SK-N-SH treated with all-trans-retinoic acid at 6 μM for 48 hours (cell line): ENCODE data around the gene MET.

ENCODE experiments used
- ZFP3 ChIP-seq: fragments of 250-450 bp; sonication (Bioruptor Pico); IDR thresholded peaks from 2 replicates; pipeline ENCODE4 v1.5.0; 2020; ENCODE audit warnings: mild to moderate bottlenecking, moderate library complexity
- TF ChIP-seq, protein P1 (sequence below): fragments of 250-450 bp; sonication (Bioruptor Pico); IDR thresholded peaks from 2 replicates; pipeline ENCODE4 v1.8.0; 2021; ENCODE audit warnings: low read depth, mild to moderate bottlenecking, moderate library complexity, borderline replicate concordance
- TF ChIP-seq, protein P2 (sequence below): fragments of 250-450 bp; sonication (Bioruptor Pico); IDR thresholded peaks from 2 replicates; pipeline ENCODE4 v1.8.0; 2020; ENCODE audit warnings: mild to moderate bottlenecking, moderate library complexity, borderline replicate concordance
- TF ChIP-seq, protein P3 (sequence below): fragments of 250-450 bp; sonication (Bioruptor Pico); IDR thresholded peaks from 2 replicates; pipeline ENCODE4 v1.5.0; 2020; ENCODE audit warnings: mild to moderate bottlenecking, moderate library complexity

DNA sequence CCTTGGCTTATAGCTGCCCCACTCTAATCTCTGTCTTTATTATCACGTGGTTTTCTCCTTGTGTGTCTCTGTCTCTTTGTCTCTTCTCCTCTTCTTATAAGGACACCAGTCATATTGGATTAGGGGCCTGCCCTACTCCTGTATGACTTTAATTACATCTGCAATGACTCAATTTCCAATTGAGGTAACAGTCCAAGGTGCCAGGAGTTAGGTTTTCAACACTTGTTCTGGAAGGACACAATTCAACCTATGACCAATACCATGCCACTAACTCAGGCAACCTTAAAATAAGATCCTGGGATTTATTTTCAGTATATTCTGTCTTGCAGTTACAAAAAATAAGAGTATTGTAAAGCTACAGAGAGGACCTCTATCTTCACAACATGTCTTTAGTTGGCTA is 21.6 kb upstream of the MET start:
- TF ChIP-seq, protein P1, sequence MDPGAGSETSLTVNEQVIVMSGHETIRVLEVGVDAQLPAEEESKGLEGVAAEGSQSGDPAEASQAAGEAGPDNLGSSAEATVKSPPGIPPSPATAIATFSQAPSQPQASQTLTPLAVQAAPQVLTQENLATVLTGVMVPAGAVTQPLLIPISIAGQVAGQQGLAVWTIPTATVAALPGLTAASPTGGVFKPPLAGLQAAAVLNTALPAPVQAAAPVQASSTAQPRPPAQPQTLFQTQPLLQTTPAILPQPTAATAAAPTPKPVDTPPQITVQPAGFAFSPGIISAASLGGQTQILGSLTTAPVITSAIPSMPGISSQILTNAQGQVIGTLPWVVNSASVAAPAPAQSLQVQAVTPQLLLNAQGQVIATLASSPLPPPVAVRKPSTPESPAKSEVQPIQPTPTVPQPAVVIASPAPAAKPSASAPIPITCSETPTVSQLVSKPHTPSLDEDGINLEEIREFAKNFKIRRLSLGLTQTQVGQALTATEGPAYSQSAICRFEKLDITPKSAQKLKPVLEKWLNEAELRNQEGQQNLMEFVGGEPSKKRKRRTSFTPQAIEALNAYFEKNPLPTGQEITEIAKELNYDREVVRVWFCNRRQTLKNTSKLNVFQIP (CRISPR knock-in tag), result no peak
- TF ChIP-seq, protein P2, sequence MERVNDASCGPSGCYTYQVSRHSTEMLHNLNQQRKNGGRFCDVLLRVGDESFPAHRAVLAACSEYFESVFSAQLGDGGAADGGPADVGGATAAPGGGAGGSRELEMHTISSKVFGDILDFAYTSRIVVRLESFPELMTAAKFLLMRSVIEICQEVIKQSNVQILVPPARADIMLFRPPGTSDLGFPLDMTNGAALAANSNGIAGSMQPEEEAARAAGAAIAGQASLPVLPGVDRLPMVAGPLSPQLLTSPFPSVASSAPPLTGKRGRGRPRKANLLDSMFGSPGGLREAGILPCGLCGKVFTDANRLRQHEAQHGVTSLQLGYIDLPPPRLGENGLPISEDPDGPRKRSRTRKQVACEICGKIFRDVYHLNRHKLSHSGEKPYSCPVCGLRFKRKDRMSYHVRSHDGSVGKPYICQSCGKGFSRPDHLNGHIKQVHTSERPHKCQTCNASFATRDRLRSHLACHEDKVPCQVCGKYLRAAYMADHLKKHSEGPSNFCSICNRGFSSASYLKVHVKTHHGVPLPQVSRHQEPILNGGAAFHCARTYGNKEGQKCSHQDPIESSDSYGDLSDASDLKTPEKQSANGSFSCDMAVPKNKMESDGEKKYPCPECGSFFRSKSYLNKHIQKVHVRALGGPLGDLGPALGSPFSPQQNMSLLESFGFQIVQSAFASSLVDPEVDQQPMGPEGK (CRISPR knock-in tag), result no peak
- TF ChIP-seq, protein P3, sequence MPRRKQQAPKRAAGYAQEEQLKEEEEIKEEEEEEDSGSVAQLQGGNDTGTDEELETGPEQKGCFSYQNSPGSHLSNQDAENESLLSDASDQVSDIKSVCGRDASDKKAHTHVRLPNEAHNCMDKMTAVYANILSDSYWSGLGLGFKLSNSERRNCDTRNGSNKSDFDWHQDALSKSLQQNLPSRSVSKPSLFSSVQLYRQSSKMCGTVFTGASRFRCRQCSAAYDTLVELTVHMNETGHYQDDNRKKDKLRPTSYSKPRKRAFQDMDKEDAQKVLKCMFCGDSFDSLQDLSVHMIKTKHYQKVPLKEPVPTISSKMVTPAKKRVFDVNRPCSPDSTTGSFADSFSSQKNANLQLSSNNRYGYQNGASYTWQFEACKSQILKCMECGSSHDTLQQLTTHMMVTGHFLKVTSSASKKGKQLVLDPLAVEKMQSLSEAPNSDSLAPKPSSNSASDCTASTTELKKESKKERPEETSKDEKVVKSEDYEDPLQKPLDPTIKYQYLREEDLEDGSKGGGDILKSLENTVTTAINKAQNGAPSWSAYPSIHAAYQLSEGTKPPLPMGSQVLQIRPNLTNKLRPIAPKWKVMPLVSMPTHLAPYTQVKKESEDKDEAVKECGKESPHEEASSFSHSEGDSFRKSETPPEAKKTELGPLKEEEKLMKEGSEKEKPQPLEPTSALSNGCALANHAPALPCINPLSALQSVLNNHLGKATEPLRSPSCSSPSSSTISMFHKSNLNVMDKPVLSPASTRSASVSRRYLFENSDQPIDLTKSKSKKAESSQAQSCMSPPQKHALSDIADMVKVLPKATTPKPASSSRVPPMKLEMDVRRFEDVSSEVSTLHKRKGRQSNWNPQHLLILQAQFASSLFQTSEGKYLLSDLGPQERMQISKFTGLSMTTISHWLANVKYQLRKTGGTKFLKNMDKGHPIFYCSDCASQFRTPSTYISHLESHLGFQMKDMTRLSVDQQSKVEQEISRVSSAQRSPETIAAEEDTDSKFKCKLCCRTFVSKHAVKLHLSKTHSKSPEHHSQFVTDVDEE, result no peak
- TF ChIP-seq ZFP3, result no peak
